NCI-H146 treated with DMSO at 0.1 percent for 48 hours (cell line): Measurements from ENCODE around the gene IL2RA.
"Not testable (repeated sequence)": the region's sequence is repeated elsewhere in the genome, so short reads cannot be mapped to it uniquely, and the experiment has no call there.

ENCODE experiments used
- DNase-seq: peaks from one replicate; lab custom pipeline; 2025; ENCODE audit not compliant: unreplicated experiment; lab: John Stamatoyannopoulos, UW

The IL2RA gene

DNA sequence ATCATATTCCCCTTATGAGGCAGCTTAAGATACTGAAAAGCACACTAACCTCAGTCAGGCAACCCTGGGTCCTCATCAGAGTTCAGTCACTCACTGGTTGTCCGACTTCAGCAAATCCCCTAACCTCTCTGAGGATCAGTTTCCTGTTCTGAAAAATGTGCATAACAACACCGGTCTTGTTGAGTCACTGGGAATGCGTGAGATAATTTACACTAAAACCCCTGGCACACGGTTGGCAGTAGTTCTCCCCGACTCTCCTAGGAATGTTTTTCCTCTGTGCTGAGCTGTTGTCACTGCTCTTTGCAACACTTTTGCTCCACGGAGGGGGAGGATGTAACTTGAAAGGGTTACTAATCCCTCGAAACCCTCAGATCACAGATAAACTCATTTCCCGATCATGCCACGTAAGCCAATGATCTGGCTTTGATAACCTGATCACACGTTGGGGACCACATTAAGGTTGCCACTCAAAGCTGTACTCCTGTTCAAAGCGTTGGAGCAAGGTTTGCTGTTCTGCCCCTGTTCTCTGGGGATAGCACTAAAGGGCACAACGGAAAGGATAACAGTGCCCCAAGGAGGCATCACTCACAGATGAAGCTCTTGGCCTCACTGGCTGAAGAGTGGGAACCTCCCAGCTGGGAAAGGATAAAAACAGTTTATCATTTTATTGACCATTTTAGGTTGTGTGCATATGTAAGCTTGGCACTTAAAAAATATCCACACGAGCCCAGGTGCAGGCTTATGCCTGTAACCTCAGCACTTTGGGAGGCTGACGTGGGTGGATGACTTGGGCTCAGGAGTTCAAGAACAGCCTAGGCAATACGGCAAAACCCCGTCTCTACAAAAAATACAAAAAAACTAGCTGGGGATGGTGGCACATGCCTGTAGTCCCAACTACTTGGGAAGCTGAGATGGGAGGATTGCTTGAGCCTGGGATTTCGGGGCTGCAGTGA, 21.6 kb upstream of the IL2RA start:
- DNase-seq, result no peak

- DNase-seq, result no peak
Observed at GRCh38 chr10:6082496-6083395, 20.6 kb upstream of the IL2RA start.

- DNase-seq, result no peak
Observed at GRCh38 chr10:6080417-6080973, 18.3 kb upstream of the IL2RA start.

- DNase-seq, result no peak
Observed at GRCh38 chr10:6079044-6079443, 16.9 kb upstream of the IL2RA start.

DNA sequence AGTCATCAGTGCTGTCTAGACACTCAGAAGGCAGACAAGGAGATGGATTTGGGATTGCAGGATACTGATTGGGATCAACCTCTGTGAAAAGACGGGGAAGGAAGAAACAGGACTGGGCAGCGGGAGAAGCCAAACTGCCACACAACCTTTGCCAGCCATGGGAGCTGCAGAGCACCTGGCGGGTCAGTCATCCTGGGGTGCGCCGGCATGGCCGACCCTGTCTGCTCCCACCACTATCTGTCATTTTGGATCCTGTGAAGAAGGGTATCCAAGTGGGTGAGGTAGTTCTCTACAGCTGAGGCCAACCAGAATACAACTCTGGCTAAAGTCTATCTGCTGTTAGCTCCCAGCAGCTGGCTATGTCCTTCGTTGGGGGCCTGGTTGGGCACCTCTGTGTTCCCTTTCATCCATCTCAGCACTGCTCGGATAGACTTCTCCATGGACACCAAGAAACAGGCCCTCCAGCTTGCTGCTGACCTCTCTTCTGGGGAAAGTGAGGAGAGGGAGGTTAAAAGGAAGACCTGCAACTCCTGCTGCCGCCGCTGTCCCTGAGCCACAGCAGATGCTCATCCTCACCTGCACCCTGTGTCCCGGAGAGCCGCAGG, 15.0 kb upstream of the IL2RA start:
- no peak for DNase-seq

GRCh38 chr10:6074489-6075301, 12.5 kb upstream of the IL2RA start:
- DNase-seq, result no peak

- no peak for DNase-seq
Observed at GRCh38 chr10:6072215-6072934, 10.2 kb upstream of the IL2RA start.

- no peak for DNase-seq
Observed at GRCh38 chr10:6071181-6072175, 9.3 kb upstream of the IL2RA start.

GRCh38 chr10:6070660-6071059, 8.5 kb upstream of the IL2RA start:
- DNase-seq, result no peak

DNA sequence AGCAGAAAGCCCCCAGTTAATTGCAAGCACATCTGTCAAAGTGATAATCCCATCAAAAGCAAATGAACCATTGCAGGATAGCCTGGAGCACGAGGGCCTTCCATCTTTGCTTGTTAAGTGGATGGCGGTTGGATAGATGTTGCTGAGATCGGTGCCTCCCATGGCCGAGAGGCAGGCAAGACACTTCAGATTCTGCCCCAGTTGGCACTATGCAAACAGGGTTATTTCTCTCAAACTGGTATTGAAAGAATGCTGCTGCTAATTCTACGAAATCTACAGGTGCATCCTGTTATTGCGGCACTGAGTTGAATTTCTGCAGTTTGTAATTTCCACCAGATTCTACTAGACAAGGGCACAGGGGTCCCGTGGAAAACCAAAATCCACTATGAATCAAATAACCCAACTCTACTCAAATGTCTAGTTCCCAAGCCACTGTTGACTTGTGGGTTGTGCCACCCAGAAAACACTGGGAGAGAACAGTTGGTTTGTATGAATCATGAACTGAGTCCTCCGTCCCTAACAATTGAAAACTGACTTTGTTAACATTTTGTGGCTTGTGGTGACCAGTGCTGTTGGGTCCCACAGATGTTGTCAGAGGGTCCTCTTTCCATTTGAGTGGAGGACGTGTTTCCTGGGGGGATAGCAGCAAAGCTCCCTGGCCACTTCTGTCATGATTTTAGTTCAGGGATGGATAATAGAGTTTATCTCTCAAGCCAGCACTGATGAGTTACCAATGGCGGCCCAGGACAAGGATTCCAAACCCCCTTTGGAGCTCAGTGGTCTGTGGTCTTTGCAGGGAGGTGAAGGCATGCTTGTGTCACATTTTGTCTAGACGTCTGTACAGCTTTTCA, 7.1 kb upstream of the IL2RA start:
- no peak for DNase-seq

- no peak for DNase-seq
Observed at GRCh38 chr10:6068422-6068821, 6.3 kb upstream of the IL2RA start.

DNA sequence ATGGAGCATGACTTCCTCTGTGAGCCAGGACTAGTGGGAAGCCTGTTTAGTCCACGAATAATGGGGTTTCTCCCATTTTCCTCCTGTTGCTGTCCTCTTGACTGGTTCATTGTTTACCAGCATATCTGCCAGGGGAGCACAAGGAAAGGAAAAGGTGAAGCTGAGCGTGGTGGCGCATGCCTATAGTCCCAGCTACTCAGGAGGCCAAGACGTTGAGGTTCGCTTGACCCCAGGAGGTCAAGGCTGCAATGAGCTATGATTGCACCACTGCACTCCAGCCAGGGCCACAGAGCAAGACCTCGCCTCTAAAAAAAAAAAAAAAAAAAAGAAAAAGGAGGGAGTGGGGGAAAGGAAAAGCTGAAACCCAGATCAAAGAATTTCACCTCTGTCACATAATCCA, 5.8 kb upstream of the IL2RA start:
- no peak for DNase-seq

DNA sequence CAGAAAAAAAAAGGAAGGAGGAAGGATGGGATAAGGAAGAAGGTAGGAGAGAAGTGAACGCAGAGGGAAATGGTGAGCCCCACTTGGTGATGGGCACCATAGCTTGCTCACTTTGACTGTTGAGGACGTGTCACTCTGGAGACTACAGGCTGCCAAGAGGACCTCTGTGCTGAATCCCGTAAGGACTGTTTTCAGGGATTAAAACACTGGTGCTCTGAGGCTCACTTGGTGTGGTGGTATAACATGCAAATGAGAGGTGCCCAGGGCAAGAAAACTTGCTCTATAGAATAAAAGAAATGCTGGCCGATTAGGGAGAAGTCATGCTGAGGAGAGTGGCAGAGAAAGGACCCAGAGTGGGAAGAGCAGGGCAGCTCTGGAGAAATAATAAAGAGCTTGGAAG, 5.3 kb upstream of the IL2RA start:
- DNase-seq, result no peak

GRCh38 chr10:6065835-6066234, 3.7 kb upstream of the IL2RA start:
- DNase-seq, result no peak

GRCh38 chr10:6065406-6065805, 3.2 kb upstream of the IL2RA start:
- no peak for DNase-seq

DNA sequence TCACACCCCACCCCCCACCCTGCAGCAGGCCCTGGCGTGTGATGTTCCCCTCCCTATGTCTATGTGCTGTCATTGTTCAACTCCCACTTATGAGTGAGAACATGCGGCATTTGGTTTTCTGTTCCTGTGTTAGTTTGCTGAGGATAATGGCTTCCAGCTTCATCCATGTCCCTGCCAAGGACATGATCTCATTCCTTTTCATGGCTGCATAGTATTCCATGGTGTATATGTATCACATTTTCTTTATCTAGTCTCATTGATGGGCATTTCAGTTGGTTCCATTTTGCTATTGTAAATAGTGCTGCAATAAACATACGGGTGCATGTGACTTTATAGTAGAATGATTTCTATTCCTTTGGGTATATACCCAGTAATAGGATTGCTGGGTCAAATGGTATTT, 2.6 kb upstream of the IL2RA start:
- DNase-seq, result not testable (repeated sequence)

DNA sequence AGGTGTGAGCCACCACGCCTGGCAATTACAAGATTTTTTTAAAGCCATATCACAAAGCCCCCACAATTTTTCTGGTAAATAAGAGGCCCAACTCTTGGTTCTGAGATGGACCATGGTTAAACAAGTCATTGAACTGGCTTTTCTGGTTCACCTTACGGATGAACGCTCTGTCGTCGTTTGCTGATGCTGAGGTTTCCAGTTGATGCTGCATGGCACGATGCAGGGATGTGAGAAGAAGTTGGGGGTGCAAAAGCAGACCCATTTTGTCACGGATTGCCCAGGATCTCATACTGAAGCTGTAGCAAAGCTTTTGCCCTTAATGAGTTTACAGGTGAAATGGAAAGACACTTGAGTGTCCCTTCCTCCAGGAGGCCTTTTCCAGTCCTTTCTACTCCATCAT, 2.0 kb upstream of the IL2RA start:
- DNase-seq, result no peak

DNA sequence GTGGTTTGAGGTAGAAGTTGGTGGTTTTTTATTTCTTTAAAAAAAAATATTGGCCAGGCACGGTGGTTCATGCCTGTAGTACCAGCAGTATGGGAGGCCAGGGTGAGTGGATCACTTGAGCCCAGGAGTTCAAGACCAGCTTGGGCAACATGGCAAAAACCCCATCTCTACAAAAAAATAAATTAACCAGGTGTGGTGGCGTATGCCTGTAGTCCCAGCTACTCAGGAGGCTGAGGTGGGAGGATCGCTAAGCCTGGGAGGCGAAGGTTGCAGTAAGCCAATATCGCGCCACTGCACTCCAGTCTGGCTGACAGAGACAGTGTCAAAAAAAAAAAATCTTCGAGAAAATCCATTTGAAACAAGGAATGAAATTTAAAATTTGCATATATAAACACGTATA, 1.1 kb downstream of the IL2RA start:
- DNase-seq, result no peak
